ENCODE results near the gene TOM1L2. TPM values are rescaled to one million over a fixed set of nuclear protein-coding genes. Genes with fewer than 3 reads are reported as not detected.

The TOM1L2 gene
- total RNA-seq, 1 donor: 34.1 TPM

DNA sequence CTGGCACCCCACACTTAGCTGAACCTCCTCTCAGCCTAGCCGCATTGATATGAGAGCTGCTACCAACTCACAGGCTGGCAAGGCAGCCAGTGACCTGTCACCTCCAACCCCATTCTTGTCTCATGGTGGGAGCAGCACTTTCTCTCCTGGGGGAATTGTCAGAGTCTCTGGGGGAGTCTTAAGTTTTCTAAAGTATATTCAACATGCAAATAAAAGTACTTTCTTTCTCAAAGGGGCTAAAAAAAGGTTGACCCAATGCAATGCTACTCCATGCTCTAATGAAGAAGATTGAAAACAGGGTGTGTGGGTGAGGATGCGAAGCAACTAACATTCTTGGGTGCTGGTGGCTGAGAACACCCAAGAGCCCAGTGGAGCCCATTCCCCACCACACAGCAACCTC is 82.3 kb downstream of the TOM1L2 start:
- DNase-seq (ENCODE audit: low read depth): no peak
- no peak for TF ChIP-seq CTCF (IDR thresholded peaks at IDR 0.05; ENCODE audit: insufficient read depth, low read depth, low read length)
- H3K4me3 ChIP-seq (ENCODE audit: low read depth, low read length): no peak overlapping the region

DNA sequence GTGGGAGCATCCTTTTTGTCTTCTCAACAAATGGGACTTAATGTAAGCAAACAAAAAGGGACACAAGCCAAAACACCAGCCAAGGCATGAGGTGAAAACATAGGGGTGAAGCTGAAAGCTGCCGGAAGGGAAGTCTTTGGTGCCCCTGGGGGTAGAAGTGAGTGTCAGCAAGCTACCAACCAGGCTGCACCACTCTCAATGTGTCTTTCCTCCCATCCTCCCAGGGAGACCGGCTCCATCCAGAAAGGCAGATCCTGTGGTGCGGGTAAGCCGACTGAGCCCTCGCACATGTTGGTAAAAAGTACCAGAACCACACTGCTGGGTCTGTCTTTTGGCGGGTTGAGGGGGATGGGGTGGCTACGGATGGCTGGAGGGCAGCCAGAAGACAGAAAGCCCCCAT is 83.4 kb downstream of the TOM1L2 start:
- DNase-seq (ENCODE audit: low read depth): no peak
- H3K4me3 ChIP-seq (ENCODE audit: low read depth, low read length): no peak overlapping the region
- TF ChIP-seq CTCF (IDR thresholded peaks at IDR 0.05; ENCODE audit: insufficient read depth, low read depth, low read length): no peak

DNA sequence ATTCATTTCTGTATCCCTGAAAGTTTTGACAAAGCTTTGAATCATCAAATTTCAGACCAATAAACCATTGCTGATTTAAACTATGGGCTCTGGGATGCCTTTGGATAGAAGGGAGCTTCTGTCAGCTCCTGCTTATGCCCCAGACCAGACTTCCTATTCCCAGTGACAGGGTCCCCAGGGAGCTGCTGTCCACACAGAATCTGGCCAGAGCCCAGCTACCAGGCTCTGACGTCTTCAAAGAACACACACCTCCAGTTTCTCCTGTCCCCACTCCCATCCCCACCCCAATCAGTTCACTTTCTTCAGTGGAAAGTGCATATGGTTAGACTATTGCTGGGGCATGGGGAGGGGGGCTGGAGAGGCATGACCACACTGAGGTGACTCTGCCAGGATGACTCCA is 83.8 kb downstream of the TOM1L2 start:
- H3K4me3 ChIP-seq (ENCODE audit: low read depth, low read length): no peak overlapping the region
- no peak for TF ChIP-seq CTCF (IDR thresholded peaks at IDR 0.05; ENCODE audit: insufficient read depth, low read depth, low read length)
- no peak for DNase-seq (ENCODE audit: low read depth)

GRCh38 chr17:17887752-17888304 is 84.4 kb downstream of the TOM1L2 start:
- no peak overlapping the region for H3K4me3 ChIP-seq (ENCODE audit: low read depth, low read length)
- no peak for DNase-seq (ENCODE audit: low read depth)
- TF ChIP-seq CTCF (IDR thresholded peaks at IDR 0.05; ENCODE audit: insufficient read depth, low read depth, low read length): no peak

DNA sequence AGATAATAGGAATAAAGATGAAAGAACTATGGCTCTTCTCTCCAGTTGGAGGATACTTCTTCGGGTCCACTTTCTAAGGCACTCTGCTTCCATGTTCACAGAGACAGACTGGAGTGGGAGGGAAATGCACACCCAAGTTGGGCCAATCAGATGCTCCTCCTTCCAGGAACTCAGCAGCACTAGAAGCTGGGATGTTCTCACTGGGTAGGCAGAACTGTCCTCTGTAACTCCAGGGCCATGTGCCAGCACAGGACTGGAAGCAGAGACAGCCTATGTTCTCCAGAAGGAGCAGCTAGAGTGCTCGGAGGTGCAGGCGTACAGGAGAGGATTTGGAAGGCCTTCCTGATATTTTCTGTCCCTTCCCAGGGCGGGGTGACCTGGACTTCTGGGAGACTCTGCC is 85.5 kb downstream of the TOM1L2 start:
- DNase-seq (ENCODE audit: low read depth): no peak
- no peak overlapping the region for H3K4me3 ChIP-seq (ENCODE audit: low read depth, low read length)

DNA sequence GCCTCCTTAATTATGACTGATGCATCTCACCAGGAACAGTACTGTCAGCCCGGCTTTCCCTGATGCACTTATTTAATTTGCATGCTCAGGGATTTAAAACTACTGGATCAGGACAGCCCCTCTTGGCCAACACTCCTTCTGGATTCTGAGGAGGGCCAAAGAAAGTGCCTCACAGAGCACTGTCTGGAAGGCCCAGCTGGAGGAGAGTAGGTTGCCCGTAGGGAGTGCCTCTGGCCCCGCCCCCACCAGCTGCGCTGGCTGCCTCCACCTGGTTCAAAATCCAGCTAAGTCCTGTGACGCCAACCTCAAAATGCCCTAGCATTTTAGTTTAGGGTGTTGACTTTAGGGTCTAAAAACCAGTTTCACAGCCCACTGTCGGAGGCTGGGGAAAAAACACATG is 86.0 kb downstream of the TOM1L2 start:
- DNase-seq (ENCODE audit: low read depth): no peak
- no peak overlapping the region for H3K4me3 ChIP-seq (ENCODE audit: low read depth, low read length)
- no peak for TF ChIP-seq CTCF (IDR thresholded peaks at IDR 0.05; ENCODE audit: insufficient read depth, low read depth, low read length)

More for the DNA sequence above, 85.5 kb downstream of the TOM1L2 start:
- TF ChIP-seq CTCF (IDR thresholded peaks at IDR 0.05; ENCODE audit: insufficient read depth, low read depth, low read length): no peak
